ENCODE results near the gene KRTAP5-5.

DNA sequence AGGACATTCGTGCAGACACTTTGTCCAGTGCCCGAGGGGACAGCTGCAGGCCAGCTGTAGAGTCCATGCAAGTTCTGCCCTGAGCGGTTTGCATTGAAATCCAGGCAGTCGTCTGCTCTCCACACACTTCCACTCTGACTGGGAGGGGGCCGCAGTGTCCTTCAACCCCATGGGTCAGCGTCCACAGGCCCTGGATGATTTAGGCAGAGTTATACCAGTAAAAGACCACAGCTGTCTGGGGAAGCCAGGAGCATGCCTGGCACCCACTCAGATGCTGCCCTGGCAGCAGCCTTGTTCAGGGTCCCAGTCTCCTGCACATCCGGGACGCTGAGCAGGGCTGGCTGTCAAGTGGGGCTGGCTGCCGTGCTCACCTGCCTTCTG is 26.5 kb downstream of the KRTAP5-5 start:
- TF ChIP-seq CTCF (IDR thresholded peaks at IDR 0.05) (no peak), POLR2AphosphoS5 (IDR thresholded peaks at IDR 0.05) (no peak), EP300 (IDR thresholded peaks at IDR 0.05) (no peak)

All from esophagus muscularis mucosa (tissue), 4 donors.